ENCODE measurements around the gene CCL27.
A peak's percentile ranks its signal among the peaks of the same experiment; 100 is the strongest.

Gene CCL27

DNA sequence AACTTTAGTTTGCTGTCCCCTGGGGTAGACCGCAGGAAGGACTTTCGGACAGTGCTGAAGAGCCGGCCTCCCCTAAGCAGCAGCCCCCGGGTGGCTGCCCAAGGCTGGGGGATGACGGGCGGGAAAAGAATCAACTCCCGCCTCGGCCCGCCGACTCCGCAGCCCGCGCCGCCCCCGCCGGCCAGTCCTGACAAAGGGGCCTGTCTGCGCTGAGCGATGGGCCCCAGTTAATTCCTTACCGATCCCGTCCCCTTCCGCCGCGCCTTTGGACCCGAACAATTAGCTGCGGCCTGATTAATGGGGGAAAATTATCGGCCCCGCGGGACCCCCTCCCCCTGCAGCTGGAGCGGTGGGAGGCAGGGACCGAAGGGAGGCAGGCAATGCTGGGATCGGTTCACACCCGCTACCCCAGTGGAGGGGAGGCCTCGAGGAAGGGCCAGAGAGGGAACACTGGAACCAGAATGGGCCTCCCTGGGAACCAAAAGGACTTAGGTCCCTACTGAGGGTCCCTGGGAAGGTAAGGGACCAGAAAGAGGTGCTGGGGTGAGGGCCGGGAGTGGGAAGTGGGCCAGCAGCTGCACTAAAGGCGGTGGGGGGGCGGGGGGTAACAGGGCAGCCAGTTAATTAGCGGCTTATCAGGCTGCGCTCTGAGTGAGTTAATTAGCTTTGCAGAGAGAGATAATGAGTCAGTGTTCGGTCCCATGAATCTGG lies 37.8 kb downstream of the CCL27 start:
- no peak for DNase-seq

- DNase-seq = peak in 1 of 2 donors; percentile 14
Measured at GRCh38 chr9:34623374-34624235, 38.9 kb downstream of the CCL27 start.

- DNase-seq = peak; percentile 95
Measured at GRCh38 chr9:34620061-34620994, 42.1 kb downstream of the CCL27 start, which contains the start of gene DCTN3. Gene DCTN3 (minus strand): TSS chr9:34620495. CDS start chr9:34620464, 31 bp downstream.

- no peak for DNase-seq
Measured at GRCh38 chr9:34615132-34615531, 47.3 kb downstream of the CCL27 start.

GRCh38 chr9:34612788-34613390 lies 49.6 kb downstream of the CCL27 start:
- peak; percentile 74 to 77 for DNase-seq
